CD4-positive, alpha-beta T cell treated with Interferon gamma for 1 hour (primary cell): Measurements from ENCODE around the gene LMNTD2.

Source experiments
- DNase-seq: peaks from one replicate; pipeline ENCODE4 v3.0.0-alpha.2; 2020

The LMNTD2 gene

DNA sequence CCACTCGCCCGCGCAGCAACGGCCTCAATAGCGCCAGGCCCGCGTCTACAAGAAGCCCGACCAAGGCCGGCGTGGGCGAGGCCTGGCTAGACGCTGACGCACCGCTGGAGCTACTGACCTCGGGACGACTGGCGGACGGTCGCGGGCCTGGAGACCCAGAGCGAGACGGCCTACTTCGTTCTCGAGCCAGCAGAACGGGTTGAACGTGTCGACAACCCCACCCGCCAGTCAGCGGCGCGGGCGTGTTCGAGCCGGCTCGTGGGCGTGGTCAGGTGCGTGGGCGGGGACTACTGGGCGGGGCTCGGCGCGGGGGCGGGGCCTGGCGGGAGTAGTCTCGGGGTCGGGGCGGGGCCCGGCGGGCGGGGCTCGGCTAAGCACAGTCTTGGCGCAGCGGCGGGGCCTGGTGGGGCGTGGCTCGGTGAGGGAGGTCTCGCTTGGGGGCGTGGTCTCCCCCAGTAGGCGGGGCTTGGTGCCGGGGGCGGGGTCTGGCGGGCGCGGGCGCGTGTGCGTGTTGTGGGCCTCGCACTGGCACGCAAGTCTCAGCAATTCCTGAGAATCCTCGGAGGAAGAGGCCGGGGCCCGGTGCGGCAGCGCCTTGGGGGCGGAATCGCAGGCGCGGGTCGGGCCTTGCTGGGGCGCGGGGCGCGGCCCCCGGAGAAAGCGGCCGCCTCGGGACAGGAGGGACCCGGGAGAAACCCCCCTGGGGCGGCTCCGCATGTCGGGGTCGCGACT is 53.4 kb downstream of the LMNTD2 start, which contains the start of gene RNH1:
TSS of gene RNH1 (minus strand) at position 248 of the 732 bp plus-strand sequence. CDS start 5,080 bp downstream, outside the sequence.
- DNase-seq = peak; percentile 97

DNA sequence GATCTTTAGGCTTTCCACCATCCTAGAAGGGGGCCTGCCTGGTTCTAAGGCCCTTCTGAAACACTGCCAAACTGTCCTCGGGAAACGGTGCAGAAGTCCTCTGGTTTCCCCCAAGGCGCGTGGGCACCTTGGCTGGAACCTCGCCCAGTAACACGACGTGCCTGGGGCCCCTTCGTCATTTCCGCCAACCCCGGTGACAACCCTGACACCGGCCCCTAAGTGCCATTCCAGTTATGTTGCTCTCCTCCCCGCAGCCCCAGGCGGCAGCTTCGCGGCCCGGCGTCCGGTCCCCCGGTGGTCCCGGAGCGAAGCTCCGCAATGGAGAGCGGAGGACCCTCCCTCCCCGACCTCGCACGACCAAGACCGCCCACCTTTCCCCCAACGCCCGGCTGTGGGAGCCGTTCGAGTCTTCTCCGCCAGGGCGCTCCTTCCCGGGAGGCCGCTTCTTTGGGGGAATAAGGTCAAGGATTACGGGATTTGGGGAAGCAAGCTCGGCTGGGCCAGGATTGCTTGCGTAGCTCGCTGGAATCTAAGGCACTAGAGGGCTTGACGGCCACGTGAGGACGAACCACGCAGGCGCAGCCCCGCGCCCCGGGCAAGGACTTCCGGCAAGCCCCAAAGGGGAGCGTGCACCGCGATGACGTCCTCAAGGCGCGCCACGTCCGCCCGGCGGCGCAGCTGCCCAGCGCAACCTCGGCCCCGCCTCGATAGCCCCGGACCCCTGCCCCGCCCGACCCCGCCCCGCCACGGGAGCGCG is 54.1 kb downstream of the LMNTD2 start:
- DNase-seq = peak; percentile 97

DNA sequence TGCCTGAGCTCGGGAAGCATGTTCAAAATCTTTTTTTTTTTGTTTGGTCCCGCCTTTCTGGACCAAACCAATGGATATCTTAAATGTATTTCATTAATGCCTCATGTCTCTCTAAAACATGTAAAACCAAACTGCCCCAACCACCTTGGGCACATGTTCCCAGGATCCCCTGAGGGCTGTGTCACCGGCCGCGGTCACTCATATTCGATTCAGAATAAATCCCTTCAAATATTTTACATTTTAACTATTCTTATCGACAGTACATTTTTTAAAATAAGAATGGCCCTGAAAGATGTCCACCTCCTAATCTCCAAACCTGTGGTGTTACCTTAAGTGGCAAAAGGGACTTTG is 55.6 kb downstream of the LMNTD2 start:
- DNase-seq = no peak
